HG03378 (cell line): ENCODE measurements around the gene MIEF2.
A peak's percentile ranks its signal among the peaks of the same experiment; 100 is the strongest.
"Not testable (repeated sequence)": the region's sequence is repeated elsewhere in the genome, so short reads cannot be mapped to it uniquely, and the experiment has no call there.

Experiments used
- ATAC-seq: cut with Tn5 transposase; IDR thresholded peaks from one replicate; pipeline ENCODE4 v1.9.1; 2021; ENCODE audit warnings: mild to moderate bottlenecking, moderate library complexity; ENCODE audit not compliant: unreplicated experiment

The MIEF2 gene

DNA sequence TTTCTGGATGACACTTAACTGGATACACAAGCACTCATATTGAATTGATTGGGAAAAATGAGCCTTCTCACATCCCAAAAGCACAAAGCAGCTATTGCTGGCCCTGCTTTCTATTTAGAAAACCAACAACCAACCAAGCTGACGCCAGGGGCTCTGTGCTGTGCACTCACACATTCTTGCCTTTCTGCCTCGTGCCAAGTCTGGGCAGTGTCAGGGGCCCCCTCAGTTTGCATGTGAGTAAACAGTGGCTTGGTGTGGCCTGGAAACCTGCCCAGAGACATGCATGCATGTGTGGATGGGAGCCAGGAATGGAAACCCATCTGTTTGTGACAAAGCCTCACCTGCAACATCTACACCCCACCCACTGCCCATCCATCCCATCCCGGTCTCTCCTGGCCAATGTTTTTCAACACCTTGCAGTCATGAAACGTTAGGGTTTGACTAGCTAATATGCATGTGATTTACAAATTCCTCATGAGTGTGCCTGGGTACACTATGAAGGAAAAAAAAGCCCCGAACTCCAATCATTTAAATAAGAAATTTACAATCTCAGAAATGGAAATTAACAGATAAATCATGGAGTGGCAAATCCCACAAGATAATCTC is 20.4 kb downstream of the MIEF2 start:
- no peak for ATAC-seq

DNA sequence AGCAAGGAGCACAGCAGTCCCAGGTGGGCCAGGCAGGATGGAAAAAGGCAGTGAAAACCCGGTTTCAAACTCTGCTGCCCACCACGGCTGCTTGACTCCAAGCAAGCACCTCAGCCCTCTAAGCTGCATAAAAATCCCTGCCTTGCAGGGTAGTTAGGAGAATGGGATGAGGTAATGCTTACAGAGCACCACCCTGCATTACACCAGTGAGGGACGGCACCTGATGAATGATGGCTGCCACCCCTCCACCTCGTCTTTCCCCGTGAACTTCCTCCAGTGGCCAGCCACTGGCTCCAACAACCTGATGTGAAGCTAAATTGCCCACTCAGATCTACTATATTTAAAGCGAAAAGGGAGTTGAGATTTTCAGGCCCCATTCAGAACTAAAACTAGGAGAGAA is 21.3 kb downstream of the MIEF2 start:
- no peak for ATAC-seq

DNA sequence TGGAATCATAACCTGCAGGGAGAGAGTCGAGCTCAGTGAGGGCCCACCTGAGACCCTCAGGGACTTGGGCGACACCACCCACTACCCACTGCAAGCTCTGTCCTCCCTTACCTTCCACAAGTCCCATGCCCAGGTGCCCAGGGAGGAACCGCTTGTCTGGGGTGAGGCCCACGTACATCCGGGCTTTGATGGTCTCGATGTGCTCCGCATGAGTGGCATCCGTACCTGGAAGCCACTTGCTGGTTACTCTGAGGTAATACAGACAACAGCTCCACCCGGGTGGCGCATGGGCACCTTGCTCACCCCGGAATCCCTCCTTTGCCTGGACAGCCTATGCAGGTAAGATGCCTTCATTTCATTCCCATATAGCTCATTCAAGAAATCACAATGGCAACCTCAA is 24.8 kb downstream of the MIEF2 start:
- no peak for ATAC-seq

DNA sequence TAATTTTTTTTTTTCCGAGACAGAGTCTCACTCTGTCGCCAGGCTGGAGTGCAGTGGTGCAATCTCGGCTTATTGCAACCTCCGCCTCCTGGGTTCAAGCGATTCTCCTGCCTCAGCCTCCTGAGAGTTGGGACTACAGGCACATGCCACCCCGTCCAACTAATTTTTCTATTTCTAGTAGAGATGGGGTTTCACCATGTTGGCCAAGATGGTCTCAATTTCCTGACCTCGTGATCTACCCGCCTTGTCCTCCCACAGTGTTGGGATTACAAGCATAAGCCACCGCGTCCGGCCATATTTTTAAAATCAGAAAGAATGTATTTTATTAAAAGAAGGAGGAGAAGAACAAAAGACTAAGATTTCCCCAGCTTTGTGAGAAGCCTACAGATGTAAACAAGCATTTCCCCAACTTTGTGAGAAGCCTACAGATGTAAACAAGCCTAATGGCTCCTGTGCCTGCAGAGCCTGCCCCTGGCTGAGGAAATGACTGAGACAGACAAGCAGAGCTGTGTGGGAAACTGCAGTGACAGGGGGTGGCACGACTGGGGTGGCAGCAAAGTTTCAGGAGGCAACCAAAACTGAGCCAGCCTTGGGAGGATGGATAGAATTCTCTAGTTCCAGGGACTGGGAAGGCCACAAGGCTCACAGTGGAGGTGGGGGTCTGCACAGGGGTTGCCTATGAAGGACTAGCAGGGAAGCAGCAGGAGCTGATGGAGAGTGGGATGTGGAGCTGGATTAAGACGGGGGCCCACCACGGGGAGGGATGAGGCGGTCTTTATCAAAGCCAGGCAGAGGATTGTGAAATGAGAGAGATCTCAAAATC is 31.5 kb downstream of the MIEF2 start:
- no peak for ATAC-seq

DNA sequence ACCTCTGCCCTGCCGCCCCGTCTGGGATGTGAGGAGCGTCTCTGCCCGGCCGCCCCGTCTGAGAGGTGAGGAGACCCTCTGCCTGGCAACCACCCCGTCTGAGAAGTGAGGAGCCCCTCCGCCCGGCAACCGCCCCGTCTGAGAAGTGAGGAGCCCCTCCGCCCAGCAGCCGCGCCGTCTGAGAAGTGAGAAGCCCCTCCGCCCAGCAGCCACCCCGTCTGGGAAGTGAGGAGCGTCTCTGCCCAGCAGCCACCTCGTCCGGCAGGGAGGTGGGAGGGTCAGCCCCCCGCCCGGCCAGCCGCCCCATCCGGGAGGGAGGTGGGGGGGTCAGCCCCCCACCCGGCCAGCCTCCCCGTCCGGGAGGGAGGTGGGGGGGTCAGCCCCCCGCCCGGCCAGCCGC is 37.6 kb downstream of the MIEF2 start:
- not testable (repeated sequence) for ATAC-seq

DNA sequence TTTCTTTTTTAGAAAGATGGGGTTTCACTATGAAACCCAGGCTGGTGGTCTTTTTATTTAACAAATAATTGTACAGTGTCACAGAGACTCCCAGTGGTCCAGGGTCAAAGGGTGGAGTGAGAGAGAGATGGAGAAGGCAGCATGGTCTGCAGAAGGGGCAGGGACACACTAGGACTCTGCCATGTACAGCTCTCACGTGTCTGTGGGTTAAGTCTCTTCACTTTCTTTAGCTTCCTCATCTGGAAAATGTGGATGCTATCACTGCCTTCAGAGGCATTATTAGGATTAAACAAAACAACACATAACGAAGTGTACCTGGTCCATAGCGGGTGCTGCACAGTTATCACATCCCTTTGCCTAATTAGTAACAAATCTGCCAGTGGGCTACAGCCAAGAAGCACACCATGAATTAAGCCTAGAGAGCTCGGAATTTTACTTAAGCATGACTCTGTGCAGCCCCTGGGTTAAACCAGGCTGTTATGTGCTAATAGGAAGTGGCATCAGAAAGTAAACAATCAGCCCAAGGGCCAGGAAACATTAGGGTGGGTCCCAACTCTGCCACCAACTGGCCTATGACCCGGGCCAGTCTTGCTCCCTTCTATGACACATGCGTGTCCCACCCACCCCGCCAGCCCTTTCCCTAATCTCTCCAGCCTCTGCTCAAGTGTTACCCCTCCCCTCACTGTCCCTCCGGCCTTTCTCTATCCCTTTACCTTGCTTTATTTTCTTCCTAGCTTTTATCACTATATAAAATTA is 40.4 kb downstream of the MIEF2 start:
- ATAC-seq = no peak

DNA sequence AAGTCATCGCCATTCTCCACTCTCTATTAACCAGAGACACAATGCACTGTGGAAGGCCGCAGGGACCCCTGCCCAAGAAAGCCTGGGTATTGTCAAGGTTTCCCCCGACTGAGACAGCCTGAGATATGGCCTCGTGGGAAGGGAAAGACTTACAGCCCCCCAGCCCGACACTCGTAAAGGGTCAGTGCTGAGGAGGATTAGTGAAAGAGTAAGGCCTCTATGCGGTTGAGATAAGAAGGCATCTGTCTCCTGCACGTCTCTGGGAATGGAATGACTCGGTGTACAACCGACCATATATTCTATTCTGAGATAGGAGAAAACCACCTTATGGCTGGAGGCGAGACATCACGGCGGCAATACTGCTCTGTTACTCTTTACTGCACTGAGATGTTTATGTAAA is 42.7 kb downstream of the MIEF2 start:
- ATAC-seq = not testable (repeated sequence)

DNA sequence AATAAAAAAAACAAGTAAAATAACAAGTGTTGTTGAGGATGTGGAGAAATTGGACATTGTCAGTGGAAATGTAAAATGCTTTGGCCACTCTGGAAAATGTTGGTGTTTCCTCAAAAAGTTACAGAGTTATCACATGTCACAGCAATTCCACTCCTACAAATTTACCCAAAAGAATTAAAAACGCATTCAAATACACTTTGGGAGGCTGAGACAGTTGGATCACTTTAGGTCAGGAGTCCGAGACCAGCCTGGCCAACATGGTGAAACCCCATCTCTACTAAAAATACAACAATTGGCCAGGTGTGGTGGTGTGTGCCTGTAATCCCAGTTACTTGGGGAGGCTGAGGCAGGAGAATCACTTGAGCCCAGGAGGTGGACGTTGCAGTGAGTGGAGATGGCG is 48.7 kb downstream of the MIEF2 start:
- no peak for ATAC-seq

DNA sequence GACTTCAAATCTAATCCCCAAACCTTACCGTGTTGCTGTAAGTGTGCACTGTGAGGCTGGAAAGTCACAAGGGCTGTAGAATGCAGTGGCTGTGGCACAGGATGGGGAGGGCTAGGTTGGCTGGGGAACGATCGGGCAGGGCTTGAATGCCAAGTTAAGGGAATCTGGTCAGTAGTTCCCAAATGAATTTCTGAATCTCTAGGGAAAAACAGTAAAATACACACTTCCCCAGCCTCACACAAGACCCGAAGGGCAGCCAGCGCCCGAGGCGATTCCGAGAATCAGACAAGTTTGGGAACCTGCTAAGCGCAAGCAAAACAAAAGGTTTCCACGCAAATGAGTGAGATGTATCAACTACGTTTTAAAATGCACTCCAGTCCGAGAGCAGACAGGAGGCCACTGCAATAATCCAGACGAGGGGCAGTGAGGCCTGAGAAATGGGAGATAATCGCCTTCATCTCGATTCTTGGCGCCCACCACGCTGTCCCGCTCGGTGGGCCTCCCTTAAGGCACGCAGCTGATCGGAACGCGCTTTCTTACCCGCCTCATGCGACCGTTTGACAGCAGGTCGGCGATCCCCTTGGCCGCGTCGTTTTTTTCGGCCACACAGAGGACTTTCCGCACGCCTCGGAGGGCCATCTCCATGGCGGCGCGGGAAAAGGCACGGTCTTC is 53.7 kb downstream of the MIEF2 start:
- ATAC-seq = peak; percentile 18

DNA sequence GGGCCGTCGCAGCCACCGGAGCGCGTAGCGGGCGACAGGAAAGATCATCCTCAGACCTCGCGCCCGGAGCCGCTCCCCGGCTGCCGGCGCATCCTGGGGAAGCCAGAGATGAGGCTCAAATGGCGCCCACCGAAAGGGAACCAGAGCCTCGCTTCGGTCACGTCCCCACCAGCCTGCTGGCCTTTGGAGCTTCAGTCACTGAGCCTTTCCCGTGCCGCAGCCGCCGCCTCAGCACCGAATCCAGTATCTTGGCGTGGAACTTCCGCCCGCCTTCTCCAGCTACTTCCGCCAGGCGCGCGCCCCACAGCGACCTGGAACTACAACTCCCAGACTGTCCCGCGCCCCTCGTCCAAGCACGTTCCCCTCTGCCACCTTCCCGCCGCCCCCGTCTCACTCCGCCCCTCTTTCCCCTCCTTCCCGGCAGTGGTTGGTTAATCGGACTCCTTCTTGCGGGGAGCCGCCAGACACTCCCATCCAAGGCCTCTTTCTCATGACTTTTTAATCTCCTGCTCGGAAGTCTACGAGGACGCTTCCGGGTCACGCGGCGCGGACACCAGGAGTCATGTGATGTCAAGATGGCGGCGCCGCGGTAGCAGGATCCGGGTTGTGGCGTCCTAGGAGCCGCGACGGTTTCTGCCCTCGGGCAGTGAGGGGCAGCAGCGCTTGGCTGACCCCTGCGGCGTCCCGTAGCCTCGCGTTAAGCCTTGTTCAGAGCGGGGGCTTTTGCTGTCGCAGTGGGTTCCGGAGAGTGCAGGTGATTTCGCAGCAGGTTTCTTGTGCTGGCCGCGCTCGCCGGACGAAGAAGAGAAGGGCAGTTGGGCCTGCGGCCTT is 54.5 kb downstream of the MIEF2 start, which contains the start of the genes SMCR8 and TOP3A:
Gene SMCR8 (plus strand): TSS at position 563 of the 831 bp plus-strand sequence. CDS start 497 bp downstream, outside the sequence.
Gene TOP3A (minus strand): TSS at position 264 of the 831 bp plus-strand sequence. CDS start 216 bp downstream, at position 48.
- peak; percentile 57 for ATAC-seq

DNA sequence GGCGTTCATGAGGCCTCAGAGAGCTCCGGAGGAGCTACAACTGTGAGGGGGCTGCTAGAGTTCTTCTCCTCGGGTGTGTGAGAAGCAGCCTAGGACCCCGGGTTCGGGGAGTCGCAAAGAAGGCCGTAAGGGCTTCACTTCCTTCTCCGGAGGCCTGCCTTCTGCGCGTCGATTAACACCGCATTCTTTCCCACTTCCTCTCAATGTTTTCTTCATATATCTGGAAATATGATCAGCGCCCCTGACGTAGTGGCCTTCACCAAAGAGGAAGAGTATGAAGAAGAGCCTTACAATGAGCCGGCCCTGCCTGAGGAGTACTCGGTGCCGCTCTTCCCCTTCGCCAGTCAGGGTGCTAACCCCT is 55.1 kb downstream of the MIEF2 start:
- ATAC-seq = no peak

DNA sequence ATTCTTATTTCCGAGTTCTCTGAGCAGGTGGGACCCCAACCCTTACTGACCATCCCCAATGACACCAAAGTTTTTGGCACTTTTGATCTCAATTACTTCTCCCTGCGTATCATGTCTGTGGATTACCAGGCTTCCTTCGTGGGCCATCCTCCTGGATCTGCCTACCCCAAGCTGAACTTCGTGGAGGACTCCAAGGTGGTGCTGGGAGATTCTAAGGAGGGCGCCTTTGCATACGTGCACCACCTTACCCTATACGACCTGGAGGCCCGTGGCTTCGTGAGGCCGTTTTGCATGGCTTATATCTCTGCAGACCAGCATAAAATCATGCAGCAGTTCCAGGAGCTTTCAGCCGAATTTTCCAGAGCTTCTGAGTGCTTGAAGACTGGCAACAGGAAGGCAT is 55.5 kb downstream of the MIEF2 start:
- ATAC-seq = no peak
